Uterus (tissue), 4 donors: ENCODE measurements around the gene OTOA. TPM values are rescaled to one million over a fixed set of nuclear protein-coding genes. Genes with fewer than 3 reads are reported as not detected.
A peak's percentile ranks its signal among the peaks of the same experiment; 100 is the strongest.

ENCODE experiments used
- DNase-seq, 2 donors: peaks; one replicate each; pipeline ENCODE4 v3.0.0-alpha.2; 2019 to 2020
- H3K27ac ChIP-seq, 2 donors: fragments of 200-600 bp; sonication (generic); 1 replicate in 1 of 2; 2 replicates in 1 of 2; pipeline ENCODE4 v1.5.1; 2016 to 2018
- H3K27me3 ChIP-seq, 2 donors: fragments of 200-600 bp; sonication (generic); one replicate each; pipeline ENCODE4 v1.5.1; 2018 to 2019; ENCODE audit warnings: control low read depth in 1 of 2
- H3K36me3 ChIP-seq, 2 donors: fragments of 200-600 bp; sonication (generic); one replicate each; pipeline ENCODE4 v1.5.1; 2019; ENCODE audit warnings: control low read depth in 1 of 2
- H3K4me1 ChIP-seq, 2 donors: fragments of 200-600 bp; sonication (generic); one replicate each; pipeline ENCODE4 v1.5.1; 2018 to 2019; ENCODE audit warnings: control low read depth in 1 of 2
- H3K4me3 ChIP-seq, 2 donors: fragments of 200-600 bp; sonication (generic); 1 replicate in 1 of 2; 2 replicates in 1 of 2; pipeline ENCODE4 v1.5.1; 2018 to 2019; ENCODE audit warnings: mild to moderate bottlenecking in 1 of 2
- H3K9me3 ChIP-seq, 2 donors: fragments of 200-600 bp; sonication (generic); one replicate each; pipeline ENCODE4 v1.5.1; 2019; ENCODE audit warnings: control low read depth in 1 of 2
- CTCF ChIP-seq, 4 experiments: fragments of 200-600 bp in 2 of 4; fragments of 450-650 bp in 2 of 4; sonication (generic) in 2 of 4; IDR thresholded peaks; one replicate each; pipeline ENCODE4 v1.5.1; 2016 to 2019; ENCODE audit warnings: antibody characterized with exemption in 4 of 4, mild to moderate bottlenecking in 2 of 4, moderate library complexity in 1 of 4
- POLR2A ChIP-seq, 2 donors: fragments of 450-650 bp; IDR thresholded peaks; one replicate each; pipeline ENCODE4 v1.6.1; 2016; ENCODE audit warnings: antibody characterized with exemption in 2 of 2, mild to moderate bottlenecking in 1 of 2, moderate library complexity in 1 of 2
- intact Hi-C: fragments of 100-400 bp; cut with DNase I; formaldehyde crosslinking; loops from one replicate; pipeline ENCODE4 v1.15.1; 2023; ENCODE audit warnings: low total_unique reads
- total RNA-seq, 4 donors: library from RNA; depleted of rRNA in 3 of 4; stranded (reverse); fragments of >200 nt in 3 of 4; gene quantifications; one replicate each; pipeline versions ENCODE4 v1.1.0 to v1.2.4, GENCODE V29; 2014 to 2023
- donor health status: DM: yes; HTN: yes; CAD: no.

OTOA gene
- total RNA-seq, 4 donors from 2014 or later, result 0.21 to 0.28 TPM; not detected in 2

- Histone ChIP-seq H3K4me1 (no peaks in the 10 kb centered on the region), H3K27me3 (no peaks in the 10 kb centered on the region), H3K4me3 (no peak overlapping the region), H3K36me3 (no peaks in the 10 kb centered on the region), H3K27ac (no peak overlapping the region), H3K9me3 (no peaks in the 10 kb centered on the region)
- TF ChIP-seq CTCF (IDR thresholded peaks at IDR 0.05), result no peak
- no peak for TF ChIP-seq POLR2A (IDR thresholded peaks at IDR 0.05)
- intact Hi-C loops, result no loop called here
- no peak for DNase-seq
Observed at GRCh38 chr16:21643785-21644184, 20.0 kb upstream of the OTOA start.

- no peaks in the 10 kb centered on the region for H3K9me3 ChIP-seq
- no peaks in the 10 kb centered on the region for H3K4me1 ChIP-seq
- H3K27me3 ChIP-seq, result no peaks in the 10 kb centered on the region
- intact Hi-C loops, result no loop called here
- no peak overlapping the region for H3K4me3 ChIP-seq
- H3K36me3 ChIP-seq, result no peaks in the 10 kb centered on the region
- H3K27ac ChIP-seq, result peak overlapping the region; percentile 46 to 53
- DNase-seq, result no peak
- TF ChIP-seq CTCF (IDR thresholded peaks at IDR 0.05) (no peak), POLR2A (IDR thresholded peaks at IDR 0.05) (no peak)
Observed at GRCh38 chr16:21644674-21645073, 19.1 kb upstream of the OTOA start.

- no peak for TF ChIP-seq CTCF (IDR thresholded peaks at IDR 0.05)
- Histone ChIP-seq H3K36me3 (no peaks in the 10 kb centered on the region), H3K9me3 (no peaks in the 10 kb centered on the region), H3K27me3 (no peaks in the 10 kb centered on the region), H3K27ac (peak overlapping the region; percentile 46 to 53), H3K4me3 (peak overlapping the region; percentile 18), H3K4me1 (no peaks in the 10 kb centered on the region)
- intact Hi-C loops, result no loop called here
- DNase-seq, result no peak
Observed at GRCh38 chr16:21645261-21645721, 18.5 kb upstream of the OTOA start.

- peak overlapping the region; percentile 46 to 53 for H3K27ac ChIP-seq
Observed at GRCh38 chr16:21646091-21646490, 17.7 kb upstream of the OTOA start.

More at GRCh38 chr16:21646091-21646490, 17.7 kb upstream of the OTOA start:
- no peak for DNase-seq
- Histone ChIP-seq H3K9me3 (no peaks in the 10 kb centered on the region), H3K36me3 (no peaks in the 10 kb centered on the region), H3K4me1 (no peaks in the 10 kb centered on the region), H3K4me3 (peak overlapping the region in 1 of 2 donors; percentile 18), H3K27me3 (no peaks in the 10 kb centered on the region)
- intact Hi-C loops, result no loop called here
- TF ChIP-seq CTCF (IDR thresholded peaks at IDR 0.05), result no peak
